Retinal pigment epithelial cell (primary cell): Measurements from ENCODE around the gene EIF4E2.

Experiments used
- DNase-seq: peaks from one replicate; pipeline ENCODE4 v3.0.0-alpha.2; 2010; ENCODE audit warnings: low read depth
- H3K4me3 ChIP-seq: 2 replicates; pipeline ENCODE4 v1.5.1; 2011; ENCODE audit warnings: mild to moderate bottlenecking, low read length, control low read depth, moderate library complexity
- TF ChIP-seq, protein P1 (sequence below): conservative IDR thresholded peaks from 2 replicates; pipeline ENCODE4 v1.5.1; 2011; ENCODE audit warnings: low read depth, low read length, control low read depth, inconsistent platforms

EIF4E2 gene

GRCh38 chr2:232525791-232526371 lies 24.6 kb upstream of the EIF4E2 start, which contains the start of gene CHRND:
Gene CHRND, plus strand, starts transcription at chr2:232526160. Its CDS starts 56 bp downstream, at chr2:232526216.
- H3K4me3 ChIP-seq = no peak within 1 kb of the TSS
- no peak for DNase-seq
- TF ChIP-seq, protein P1, sequence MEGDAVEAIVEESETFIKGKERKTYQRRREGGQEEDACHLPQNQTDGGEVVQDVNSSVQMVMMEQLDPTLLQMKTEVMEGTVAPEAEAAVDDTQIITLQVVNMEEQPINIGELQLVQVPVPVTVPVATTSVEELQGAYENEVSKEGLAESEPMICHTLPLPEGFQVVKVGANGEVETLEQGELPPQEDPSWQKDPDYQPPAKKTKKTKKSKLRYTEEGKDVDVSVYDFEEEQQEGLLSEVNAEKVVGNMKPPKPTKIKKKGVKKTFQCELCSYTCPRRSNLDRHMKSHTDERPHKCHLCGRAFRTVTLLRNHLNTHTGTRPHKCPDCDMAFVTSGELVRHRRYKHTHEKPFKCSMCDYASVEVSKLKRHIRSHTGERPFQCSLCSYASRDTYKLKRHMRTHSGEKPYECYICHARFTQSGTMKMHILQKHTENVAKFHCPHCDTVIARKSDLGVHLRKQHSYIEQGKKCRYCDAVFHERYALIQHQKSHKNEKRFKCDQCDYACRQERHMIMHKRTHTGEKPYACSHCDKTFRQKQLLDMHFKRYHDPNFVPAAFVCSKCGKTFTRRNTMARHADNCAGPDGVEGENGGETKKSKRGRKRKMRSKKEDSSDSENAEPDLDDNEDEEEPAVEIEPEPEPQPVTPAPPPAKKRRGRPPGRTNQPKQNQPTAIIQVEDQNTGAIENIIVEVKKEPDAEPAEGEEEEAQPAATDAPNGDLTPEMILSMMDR = no peak

DNA sequence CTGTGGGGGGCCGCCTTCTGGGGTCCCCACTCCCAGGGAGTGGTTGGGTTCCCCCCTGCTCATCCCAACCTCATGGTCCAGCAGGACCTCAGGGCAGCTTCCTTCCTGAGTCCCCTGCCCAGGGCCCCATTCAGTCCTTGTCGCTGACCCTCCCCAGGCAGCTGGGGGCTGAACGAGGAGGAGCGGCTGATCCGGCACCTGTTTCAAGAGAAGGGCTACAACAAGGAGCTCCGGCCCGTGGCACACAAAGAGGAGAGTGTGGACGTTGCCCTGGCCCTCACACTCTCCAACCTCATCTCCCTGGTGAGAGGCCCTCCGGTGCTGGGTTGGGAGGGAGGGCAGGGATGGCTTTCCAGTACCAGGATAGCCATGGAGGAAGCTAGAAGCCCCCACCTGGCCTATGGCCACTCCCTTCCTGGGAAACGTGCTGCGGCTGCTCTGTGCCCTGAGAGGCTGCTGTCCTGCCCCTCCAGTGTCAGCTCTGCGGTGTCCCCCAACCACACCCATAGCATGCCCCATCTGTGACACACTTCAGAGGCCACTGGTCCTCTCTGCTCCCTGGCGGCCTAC lies 24.0 kb upstream of the EIF4E2 start:
- H3K4me3 ChIP-seq = no peak overlapping the region
- DNase-seq = no peak
- TF ChIP-seq, protein P1 = no peak

DNA sequence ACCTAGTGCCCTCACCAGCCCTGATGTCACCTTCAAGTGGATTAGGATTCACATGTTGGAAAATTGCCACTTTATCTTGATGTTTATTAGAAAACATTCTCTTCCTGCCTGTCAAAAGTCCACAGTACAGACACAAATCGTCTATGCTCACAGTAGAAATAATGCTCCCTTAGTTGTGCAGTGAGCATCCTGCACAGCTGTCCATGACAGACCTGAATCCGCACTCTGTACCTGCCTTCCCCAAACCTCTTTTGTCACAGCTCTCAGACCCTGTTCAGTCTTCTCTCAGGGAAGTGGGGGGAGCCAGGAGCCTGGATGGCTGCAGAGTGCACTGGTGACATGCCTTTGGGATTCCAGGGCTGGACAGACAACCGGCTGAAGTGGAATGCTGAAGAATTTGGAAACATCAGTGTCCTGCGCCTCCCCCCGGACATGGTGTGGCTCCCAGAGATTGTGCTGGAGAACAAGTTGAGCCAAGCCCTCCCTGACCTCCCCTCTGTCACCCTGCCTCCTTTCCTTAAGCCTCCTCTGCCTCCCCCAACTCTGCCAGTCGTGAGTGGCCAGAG lies 22.5 kb upstream of the EIF4E2 start:
- H3K4me3 ChIP-seq = no peak overlapping the region
- no peak for DNase-seq
- TF ChIP-seq, protein P1 = no peak

- TF ChIP-seq, protein P1 = no peak
- H3K4me3 ChIP-seq = no peak overlapping the region
- DNase-seq = no peak
Observed at GRCh38 chr2:232528746-232529460, 21.6 kb upstream of the EIF4E2 start.

DNA sequence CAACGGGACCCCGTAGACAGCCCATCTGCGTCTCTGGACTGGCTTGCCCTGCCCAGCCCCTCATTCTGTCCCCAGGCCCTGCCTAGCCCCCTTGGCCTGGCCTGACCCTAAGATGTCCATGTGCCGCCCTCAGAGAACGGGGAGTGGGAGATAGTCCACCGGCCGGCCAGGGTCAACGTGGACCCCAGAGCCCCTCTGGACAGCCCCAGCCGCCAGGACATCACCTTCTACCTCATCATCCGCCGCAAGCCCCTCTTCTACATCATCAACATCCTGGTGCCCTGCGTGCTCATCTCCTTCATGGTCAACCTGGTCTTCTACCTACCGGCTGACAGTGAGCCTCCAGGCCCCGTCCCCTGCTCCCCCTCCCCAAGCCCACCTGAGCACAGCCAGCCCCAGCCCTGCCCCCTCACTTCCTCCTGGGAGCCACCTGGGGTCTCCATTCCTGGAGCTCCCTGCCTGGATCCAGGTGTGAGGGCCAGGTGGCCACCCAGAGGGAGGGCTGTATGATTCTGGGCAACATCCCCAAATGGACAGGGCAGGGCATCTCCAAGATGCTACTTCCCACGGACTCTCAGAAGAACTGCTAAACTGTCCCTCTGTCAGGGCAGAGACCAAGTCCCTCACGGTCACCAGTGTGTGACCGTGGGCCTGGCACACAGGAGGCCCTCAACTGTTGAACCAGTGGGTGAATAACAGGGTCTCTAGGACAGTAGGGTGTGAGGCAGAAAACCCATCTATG lies 20.5 kb upstream of the EIF4E2 start:
- no peak overlapping the region for H3K4me3 ChIP-seq
- TF ChIP-seq, protein P1 = no peak
- no peak for DNase-seq

DNA sequence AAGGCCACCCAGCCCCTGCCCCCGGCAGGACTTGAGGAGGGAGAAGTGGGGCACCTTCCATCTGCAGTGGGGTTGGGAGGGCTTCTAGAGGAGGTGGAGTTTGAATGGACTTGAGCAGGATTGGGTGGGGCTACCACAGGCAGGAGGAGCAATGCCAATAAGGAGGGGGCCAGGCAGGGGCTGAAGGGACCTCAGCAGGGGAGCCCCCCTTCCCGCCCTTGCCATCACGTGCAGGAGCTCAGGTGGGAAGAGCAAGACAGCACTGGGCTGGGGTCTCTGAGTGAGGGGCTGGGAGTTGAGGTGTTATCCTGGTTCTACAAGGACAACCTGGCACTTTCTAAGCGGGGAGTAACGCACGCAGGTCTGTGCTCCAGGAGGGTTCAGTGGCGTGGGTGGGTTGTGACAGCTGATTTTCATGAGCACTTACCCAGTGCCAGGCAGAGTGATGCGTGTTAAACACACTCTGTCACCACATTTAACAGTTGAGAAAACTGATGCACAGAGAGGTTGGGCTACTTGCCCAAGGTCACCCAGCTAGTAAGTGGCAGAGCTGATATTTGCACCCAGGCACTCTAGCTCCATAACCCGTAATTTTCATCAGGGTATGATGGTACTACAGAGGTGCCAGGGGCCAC lies 19.7 kb upstream of the EIF4E2 start:
- no peak overlapping the region for H3K4me3 ChIP-seq
- no peak for DNase-seq
- TF ChIP-seq, protein P1 = no peak
